SK-N-SH treated with all-trans-retinoic acid at 6 μM for 48 hours (cell line): ENCODE results near the gene NRXN3.

Experiments used
- ARNTL ChIP-seq: fragments of 450-650 bp; formaldehyde crosslinking; IDR thresholded peaks from 2 replicates; pipeline ENCODE4 v1.5.0; 2020; ENCODE audit warnings: low read depth, mild to moderate bottlenecking, moderate library complexity, borderline replicate concordance
- BACH2 ChIP-seq: fragments of 250-450 bp; sonication (Bioruptor Pico); IDR thresholded peaks from 2 replicates; pipeline ENCODE4 v1.9.0; 2021; ENCODE audit warnings: mild to moderate bottlenecking, borderline replicate concordance
- CSDC2 ChIP-seq: fragments of 250-450 bp; sonication (Bioruptor Pico); IDR thresholded peaks from 2 replicates; pipeline ENCODE4 v1.5.0; 2020; ENCODE audit warnings: mild to moderate bottlenecking, moderate library complexity
- ISL1 ChIP-seq: fragments of 250-450 bp; sonication (Bioruptor Pico); IDR thresholded peaks from 2 replicates; pipeline ENCODE4 v2.1.2; 2022; ENCODE audit warnings: mild to moderate bottlenecking, moderate library complexity
- OSR1 ChIP-seq: fragments of 250-450 bp; sonication (Bioruptor Pico); IDR thresholded peaks from 2 replicates; pipeline ENCODE4 v1.8.0; 2022; ENCODE audit warnings: moderate library complexity, mild to moderate bottlenecking, inconsistent platforms
- SNAI2 ChIP-seq: fragments of 250-450 bp; sonication (Bioruptor Pico); IDR thresholded peaks from 2 replicates; pipeline ENCODE4 v1.5.0; 2020; ENCODE audit warnings: mild to moderate bottlenecking, moderate library complexity
- ZFP3 ChIP-seq: fragments of 250-450 bp; sonication (Bioruptor Pico); IDR thresholded peaks from 2 replicates; pipeline ENCODE4 v1.5.0; 2020; ENCODE audit warnings: mild to moderate bottlenecking, moderate library complexity
- ZFP30 ChIP-seq: fragments of 450-650 bp; formaldehyde crosslinking; IDR thresholded peaks from 2 replicates; pipeline ENCODE4 v1.5.0; 2022; ENCODE audit warnings: mild to moderate bottlenecking, moderate library complexity
- ZNF8 ChIP-seq: fragments of 450-650 bp; formaldehyde crosslinking; IDR thresholded peaks from 2 replicates; pipeline ENCODE4 v1.5.0; 2020; ENCODE audit warnings: mild to moderate bottlenecking, moderate library complexity
- TF ChIP-seq, protein P1 (sequence below): fragments of 250-450 bp; sonication (Bioruptor Pico); IDR thresholded peaks from 2 replicates; pipeline ENCODE4 v1.5.1; 2020; ENCODE audit warnings: low read depth, mild to moderate bottlenecking, moderate library complexity
- TF ChIP-seq, protein P2 (sequence below): fragments of 250-450 bp; sonication (Bioruptor Pico); IDR thresholded peaks from 2 replicates; pipeline ENCODE4 v1.5.0; 2020; ENCODE audit warnings: mild to moderate bottlenecking, moderate library complexity

- TF ChIP-seq ZFP30 (no peak), OSR1 (CRISPR knock-in tag) (no peak), ARNTL (CRISPR knock-in tag) (no peak), BACH2 (CRISPR knock-in tag) (no peak), SNAI2 (CRISPR knock-in tag) (no peak), ZNF8 (no peak), ZFP3 (CRISPR knock-in tag) (no peak), CSDC2 (CRISPR knock-in tag) (no peak), ISL1 (no peak)
- TF ChIP-seq, protein P1, sequence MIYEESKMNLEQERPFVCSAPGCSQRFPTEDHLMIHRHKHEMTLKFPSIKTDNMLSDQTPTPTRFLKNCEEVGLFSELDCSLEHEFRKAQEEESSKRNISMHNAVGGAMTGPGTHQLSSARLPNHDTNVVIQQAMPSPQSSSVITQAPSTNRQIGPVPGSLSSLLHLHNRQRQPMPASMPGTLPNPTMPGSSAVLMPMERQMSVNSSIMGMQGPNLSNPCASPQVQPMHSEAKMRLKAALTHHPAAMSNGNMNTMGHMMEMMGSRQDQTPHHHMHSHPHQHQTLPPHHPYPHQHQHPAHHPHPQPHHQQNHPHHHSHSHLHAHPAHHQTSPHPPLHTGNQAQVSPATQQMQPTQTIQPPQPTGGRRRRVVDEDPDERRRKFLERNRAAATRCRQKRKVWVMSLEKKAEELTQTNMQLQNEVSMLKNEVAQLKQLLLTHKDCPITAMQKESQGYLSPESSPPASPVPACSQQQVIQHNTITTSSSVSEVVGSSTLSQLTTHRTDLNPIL (CRISPR knock-in tag): no peak
- TF ChIP-seq, protein P2, sequence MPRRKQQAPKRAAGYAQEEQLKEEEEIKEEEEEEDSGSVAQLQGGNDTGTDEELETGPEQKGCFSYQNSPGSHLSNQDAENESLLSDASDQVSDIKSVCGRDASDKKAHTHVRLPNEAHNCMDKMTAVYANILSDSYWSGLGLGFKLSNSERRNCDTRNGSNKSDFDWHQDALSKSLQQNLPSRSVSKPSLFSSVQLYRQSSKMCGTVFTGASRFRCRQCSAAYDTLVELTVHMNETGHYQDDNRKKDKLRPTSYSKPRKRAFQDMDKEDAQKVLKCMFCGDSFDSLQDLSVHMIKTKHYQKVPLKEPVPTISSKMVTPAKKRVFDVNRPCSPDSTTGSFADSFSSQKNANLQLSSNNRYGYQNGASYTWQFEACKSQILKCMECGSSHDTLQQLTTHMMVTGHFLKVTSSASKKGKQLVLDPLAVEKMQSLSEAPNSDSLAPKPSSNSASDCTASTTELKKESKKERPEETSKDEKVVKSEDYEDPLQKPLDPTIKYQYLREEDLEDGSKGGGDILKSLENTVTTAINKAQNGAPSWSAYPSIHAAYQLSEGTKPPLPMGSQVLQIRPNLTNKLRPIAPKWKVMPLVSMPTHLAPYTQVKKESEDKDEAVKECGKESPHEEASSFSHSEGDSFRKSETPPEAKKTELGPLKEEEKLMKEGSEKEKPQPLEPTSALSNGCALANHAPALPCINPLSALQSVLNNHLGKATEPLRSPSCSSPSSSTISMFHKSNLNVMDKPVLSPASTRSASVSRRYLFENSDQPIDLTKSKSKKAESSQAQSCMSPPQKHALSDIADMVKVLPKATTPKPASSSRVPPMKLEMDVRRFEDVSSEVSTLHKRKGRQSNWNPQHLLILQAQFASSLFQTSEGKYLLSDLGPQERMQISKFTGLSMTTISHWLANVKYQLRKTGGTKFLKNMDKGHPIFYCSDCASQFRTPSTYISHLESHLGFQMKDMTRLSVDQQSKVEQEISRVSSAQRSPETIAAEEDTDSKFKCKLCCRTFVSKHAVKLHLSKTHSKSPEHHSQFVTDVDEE (CRISPR knock-in tag): no peak
Measured at GRCh38 chr14:78242086-78242485, 71.9 kb downstream of the NRXN3 start.
